Measurements from ENCODE around the gene TNK2. TPM values are rescaled to one million over a fixed set of nuclear protein-coding genes. Genes with fewer than 3 reads are reported as not detected.

The TNK2 gene
- total and polyA plus RNA-seq, 2 of the 8 experiments (the other 6 are each of a cell fraction or from before 2014, with no cell fraction given): 10.4 to 33.9 TPM

DNA sequence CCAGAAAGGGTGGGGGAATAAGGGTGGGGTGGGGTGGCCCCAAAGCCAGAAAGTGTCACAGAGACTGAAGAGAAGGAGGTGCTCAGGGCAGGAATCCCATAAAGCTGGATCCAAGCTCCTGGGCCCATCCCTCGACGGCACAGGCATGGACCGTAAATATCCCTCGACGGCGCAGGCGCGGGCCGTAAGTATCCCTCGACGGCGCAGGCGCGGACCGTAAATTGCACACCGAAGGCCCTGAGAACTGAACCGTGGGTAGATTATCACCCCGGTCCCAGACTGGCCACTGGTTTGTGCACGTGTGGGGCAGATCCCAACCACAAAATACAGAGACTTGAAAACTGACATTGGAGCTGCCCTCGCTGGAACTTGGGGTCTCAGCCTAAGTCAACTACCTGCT is 55.3 kb downstream of the TNK2 start:
- Histone ChIP-seq H3K56ac (replicated peaks; ENCODE audit: insufficient read length, low read depth, low read length) (no peak overlapping the region), H4K8ac (ENCODE audit: extremely low read depth, insufficient read depth, low read length) (no peak overlapping the region), H3K14ac (ENCODE audit: insufficient read length) (no peak overlapping the region), H2AFZ (ENCODE audit: low read length) (no peak overlapping the region), H3K9me3 (ENCODE audit: insufficient read depth in 2 of 2, low read depth in 1 of 2, low read length in 1 of 2) (no peaks in the 10 kb centered on the region), H3K18ac (ENCODE audit: extremely low read depth, low read length) (no peak overlapping the region), H3K4ac (replicated peaks; ENCODE audit: insufficient read length, low read depth, low read length) (no peak overlapping the region), H4K91ac (replicated peaks; ENCODE audit: insufficient read length, low read length) (no peak overlapping the region), H2BK120ac (replicated peaks; ENCODE audit: low read depth, low read length) (no peak overlapping the region), H3K4me3 (ENCODE audit: extremely low read depth in 1 of 4, insufficient read depth in 2 of 4, low read depth in 3 of 4, low read length in 4 of 4) (no peak overlapping the region), H2BK12ac (ENCODE audit: low read depth, low read length) (no peak overlapping the region), H2BK20ac (ENCODE audit: low read length) (no peak overlapping the region), H3K79me2 (ENCODE audit: control insufficient read depth in 1 of 2, insufficient read depth in 2 of 2, low read length in 2 of 2) (no peaks in the 10 kb centered on the region), H3K4me2 (ENCODE audit: insufficient read depth in 1 of 2, low read depth in 2 of 2, low read length in 2 of 2) (no peak overlapping the region), H2AK5ac (ENCODE audit: low read depth, low read length) (no peak overlapping the region), H3K27ac (ENCODE audit: low read depth, low read length) (no peak overlapping the region), H3K27me3 (replicated peaks in 1 of 4; ENCODE audit: control insufficient read depth in 3 of 4, extremely low read depth in 1 of 4, insufficient read depth in 3 of 4, low read length in 3 of 4) (no peaks in the 10 kb centered on the region), H3K4me1 (replicated peaks in 1 of 4; ENCODE audit: control insufficient read depth in 3 of 4, insufficient read depth in 4 of 4, low read length in 3 of 4) (no peaks in the 10 kb centered on the region; a peak in 1 of 7 replicates), H2BK5ac (ENCODE audit: low read depth, low read length) (no peak overlapping the region), H3K23ac (ENCODE audit: insufficient read length) (no peak overlapping the region), H2BK15ac (ENCODE audit: low read length) (no peak overlapping the region), H3K79me1 (ENCODE audit: low read depth, low read length) (no peaks in the 10 kb centered on the region), H3K9ac (replicated peaks in 1 of 4; ENCODE audit: extremely low read depth in 1 of 4, low read depth in 3 of 4, low read length in 3 of 4) (no peak overlapping the region), H4K5ac (ENCODE audit: insufficient read length, low read depth, low read length) (no peak overlapping the region), H3K23me2 (ENCODE audit: low read depth, low read length) (no peaks in the 10 kb centered on the region), H3K36me3 (ENCODE audit: control insufficient read depth in 2 of 4, insufficient read depth in 4 of 4, low read length in 3 of 4) (no peaks in the 10 kb centered on the region), H4K20me1 (replicated peaks in 1 of 2; ENCODE audit: control insufficient read depth in 1 of 2, insufficient read depth in 2 of 2, low read length in 2 of 2) (no peaks in the 10 kb centered on the region)
- WGBS, 2 experiments (ENCODE audit: extremely low coverage in 1 of 2, insufficient coverage in 1 of 2, insufficient read length in 1 of 2, insufficient replicate concordance in 2 of 2, low coverage in 1 of 2, low lambda C conversion rate in 2 of 2, missing lambda C conversion rate in 1 of 2): 91% methylated on average over 19 of the region's 20 CpGs; no CpG with 5 or more reads in 1 of the 2 experiments
- DNase-seq (ENCODE audit: low read depth in 1 of 2, low spot score in 2 of 2) (no peak), FAIRE-seq (no peak)
- POLR2A ChIA-PET (ENCODE audit: partially characterized antibody): interaction anchor here (1.2 kb wide), 1 partner anchor 54 kb away, joined by 3 read pairs; no protein-coding TSS in a partner anchor
- CTCF ChIA-PET (ENCODE audit: partially characterized antibody): interaction anchor here (0.8 to 16.5 kb wide), 20 partner anchors 8 to 294 kb away, joined by 3 to 499 read pairs (median 6); partner anchors contain the start of gene MUC4
- TF ChIP-seq POU5F1 (IDR thresholded peaks at IDR 0.05; ENCODE audit: low read depth, low read length): no peak
- no peak for TF ChIP-seq POLR2AphosphoS5 (IDR thresholded peaks at IDR 0.05; ENCODE audit: low read depth, low read length)
- TF ChIP-seq, protein P1, sequence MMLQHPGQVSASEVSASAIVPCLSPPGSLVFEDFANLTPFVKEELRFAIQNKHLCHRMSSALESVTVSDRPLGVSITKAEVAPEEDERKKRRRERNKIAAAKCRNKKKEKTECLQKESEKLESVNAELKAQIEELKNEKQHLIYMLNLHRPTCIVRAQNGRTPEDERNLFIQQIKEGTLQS (IDR thresholded peaks at IDR 0.05; ENCODE audit: insufficient read depth, low read depth, low read length): no peak
- no peak for TF ChIP-seq SRF (IDR thresholded peaks at IDR 0.05; ENCODE audit: low read depth, low read length)
- TF ChIP-seq, protein P2, sequence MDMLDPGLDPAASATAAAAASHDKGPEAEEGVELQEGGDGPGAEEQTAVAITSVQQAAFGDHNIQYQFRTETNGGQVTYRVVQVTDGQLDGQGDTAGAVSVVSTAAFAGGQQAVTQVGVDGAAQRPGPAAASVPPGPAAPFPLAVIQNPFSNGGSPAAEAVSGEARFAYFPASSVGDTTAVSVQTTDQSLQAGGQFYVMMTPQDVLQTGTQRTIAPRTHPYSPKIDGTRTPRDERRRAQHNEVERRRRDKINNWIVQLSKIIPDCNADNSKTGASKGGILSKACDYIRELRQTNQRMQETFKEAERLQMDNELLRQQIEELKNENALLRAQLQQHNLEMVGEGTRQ (IDR thresholded peaks at IDR 0.05; ENCODE audit: low read length): no peak
- no peak for TF ChIP-seq SP4 (IDR thresholded peaks at IDR 0.05; ENCODE audit: low read length)
- no peak for TF ChIP-seq GABPA (IDR thresholded peaks at IDR 0.05; ENCODE audit: borderline replicate concordance, insufficient read depth, low read length)
- TF ChIP-seq, protein P3, sequence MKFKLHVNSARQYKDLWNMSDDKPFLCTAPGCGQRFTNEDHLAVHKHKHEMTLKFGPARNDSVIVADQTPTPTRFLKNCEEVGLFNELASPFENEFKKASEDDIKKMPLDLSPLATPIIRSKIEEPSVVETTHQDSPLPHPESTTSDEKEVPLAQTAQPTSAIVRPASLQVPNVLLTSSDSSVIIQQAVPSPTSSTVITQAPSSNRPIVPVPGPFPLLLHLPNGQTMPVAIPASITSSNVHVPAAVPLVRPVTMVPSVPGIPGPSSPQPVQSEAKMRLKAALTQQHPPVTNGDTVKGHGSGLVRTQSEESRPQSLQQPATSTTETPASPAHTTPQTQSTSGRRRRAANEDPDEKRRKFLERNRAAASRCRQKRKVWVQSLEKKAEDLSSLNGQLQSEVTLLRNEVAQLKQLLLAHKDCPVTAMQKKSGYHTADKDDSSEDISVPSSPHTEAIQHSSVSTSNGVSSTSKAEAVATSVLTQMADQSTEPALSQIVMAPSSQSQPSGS (IDR thresholded peaks at IDR 0.05; ENCODE audit: low read length): no peak
- TF ChIP-seq CHD2 (IDR thresholded peaks at IDR 0.05; ENCODE audit: low read length): no peak
- no peak for TF ChIP-seq CBX5 (IDR thresholded peaks at IDR 0.05; ENCODE audit: low read depth, low read length)
- TF ChIP-seq, protein P4, sequence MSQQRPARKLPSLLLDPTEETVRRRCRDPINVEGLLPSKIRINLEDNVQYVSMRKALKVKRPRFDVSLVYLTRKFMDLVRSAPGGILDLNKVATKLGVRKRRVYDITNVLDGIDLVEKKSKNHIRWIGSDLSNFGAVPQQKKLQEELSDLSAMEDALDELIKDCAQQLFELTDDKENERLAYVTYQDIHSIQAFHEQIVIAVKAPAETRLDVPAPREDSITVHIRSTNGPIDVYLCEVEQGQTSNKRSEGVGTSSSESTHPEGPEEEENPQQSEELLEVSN (IDR thresholded peaks at IDR 0.05): no peak
